T-helper 2 cell treated with Interferon-gamma antibody and Interleukin-4, amounts not matched to agents 100 ng/mL and 5 ng/mL, for 36 hours (primary cell): Measurements from ENCODE around the gene ANKRD53. TPM values are rescaled to one million over a fixed set of nuclear protein-coding genes. Genes with fewer than 3 reads are reported as not detected.
"Not testable (repeated sequence)": the region's sequence is repeated elsewhere in the genome, so short reads cannot be mapped to it uniquely, and the experiment has no call there.

Source experiments
- intact Hi-C: fragments of 100-400 bp; cut with micrococcal nuclease; formaldehyde crosslinking; loops from one replicate; pipeline ENCODE4 v1.15.1; 2023
- total RNA-seq: library from RNA; stranded (reverse); gene quantifications from 2 replicates; pipeline ENCODE4 v1.2.3, GENCODE V29; 2022

ANKRD53 gene
- total RNA-seq, 1 donor from 2014 or later = not detected

GRCh38 chr2:71003966-71004755 is 25.7 kb downstream of the ANKRD53 start:
- intact Hi-C loops = no loop called here

- intact Hi-C loops = no loop called here
Observed at GRCh38 chr2:71004857-71005256, 26.4 kb downstream of the ANKRD53 start.

DNA sequence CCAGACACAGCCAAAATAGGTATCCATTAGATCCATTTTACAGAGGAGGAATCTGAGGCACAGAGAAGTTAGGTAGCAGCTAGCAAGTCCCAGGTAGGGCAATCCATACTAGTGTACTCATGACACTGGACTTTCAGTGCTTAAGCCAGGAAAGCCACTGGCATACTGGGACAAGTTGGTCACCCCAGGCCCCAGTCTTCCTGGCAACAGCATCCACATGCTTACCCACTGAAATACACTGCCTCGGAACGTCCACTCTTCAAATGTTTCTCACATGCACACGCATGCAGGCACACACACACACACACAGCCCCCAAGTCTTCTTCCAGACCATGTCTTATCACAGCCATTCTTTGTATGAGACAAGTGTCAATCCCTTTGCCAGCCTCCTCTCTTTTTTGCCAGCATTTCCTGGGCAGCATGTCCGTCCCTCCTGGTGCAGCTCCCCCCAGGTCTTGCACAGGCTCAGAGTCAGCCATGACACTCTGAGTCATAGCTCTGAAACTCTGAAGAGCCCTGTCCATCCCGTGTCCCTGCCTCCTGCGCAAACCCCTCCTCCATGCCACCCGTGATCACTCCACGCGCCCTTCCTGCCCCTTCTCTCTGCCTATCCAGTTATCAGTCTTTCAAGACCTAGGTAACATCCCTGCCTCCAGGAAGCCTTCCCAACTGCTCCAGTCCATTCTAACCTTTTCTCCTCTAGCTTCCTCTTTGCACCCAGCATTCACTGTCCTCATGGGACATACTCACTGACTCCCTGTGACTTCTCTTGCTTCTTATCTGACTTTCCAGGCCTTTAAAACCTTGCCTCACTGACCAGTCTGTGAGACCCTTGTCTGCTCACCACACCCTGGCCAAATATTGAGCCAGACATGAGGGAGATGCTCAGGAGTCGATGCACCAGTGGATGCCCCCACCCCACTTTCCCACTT is 27.1 kb downstream of the ANKRD53 start:
- intact Hi-C loops = no loop called here

DNA sequence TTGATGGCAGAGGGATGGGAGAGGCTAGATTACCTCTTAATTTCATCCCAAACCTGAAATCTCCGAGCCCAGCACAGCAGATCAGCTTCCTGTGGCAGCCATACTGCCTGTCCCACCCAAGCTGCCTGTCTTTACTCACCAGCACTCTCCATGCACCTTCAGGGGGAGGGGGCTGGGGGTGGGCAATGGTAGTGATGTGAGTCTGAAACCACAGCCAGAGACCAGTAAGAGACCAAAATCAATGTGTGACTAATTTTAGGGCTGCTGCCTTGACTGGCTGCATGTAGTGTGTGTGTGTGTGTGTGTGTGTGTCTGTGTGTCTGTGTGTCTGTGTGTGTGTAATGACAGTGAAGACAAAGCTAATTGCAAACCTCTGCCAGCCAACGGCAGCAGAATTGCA is 27.9 kb downstream of the ANKRD53 start:
- intact Hi-C loops = no loop called here

- intact Hi-C loops = no loop called here
Observed at GRCh38 chr2:71006955-71007799, 28.7 kb downstream of the ANKRD53 start.

DNA sequence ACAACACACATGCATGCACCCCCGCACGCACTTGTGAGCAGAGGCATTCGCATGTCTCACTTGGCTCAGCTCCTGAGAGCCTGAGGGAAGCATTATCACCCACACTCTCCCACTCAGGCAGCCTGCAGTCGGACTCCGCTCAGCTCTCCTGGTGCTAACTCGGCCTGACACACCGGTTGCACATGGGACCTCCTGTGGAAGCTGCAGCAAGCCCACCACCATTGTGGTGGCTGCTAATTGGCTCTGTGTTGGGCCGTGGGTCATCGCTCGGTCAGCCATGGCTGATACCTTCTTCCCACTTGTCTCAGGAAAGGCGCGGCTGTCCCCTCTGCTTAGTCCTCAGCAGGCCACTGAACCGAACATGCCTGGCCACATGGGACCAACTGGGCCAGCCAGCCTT is 29.9 kb downstream of the ANKRD53 start:
- intact Hi-C loops = no loop called here

DNA sequence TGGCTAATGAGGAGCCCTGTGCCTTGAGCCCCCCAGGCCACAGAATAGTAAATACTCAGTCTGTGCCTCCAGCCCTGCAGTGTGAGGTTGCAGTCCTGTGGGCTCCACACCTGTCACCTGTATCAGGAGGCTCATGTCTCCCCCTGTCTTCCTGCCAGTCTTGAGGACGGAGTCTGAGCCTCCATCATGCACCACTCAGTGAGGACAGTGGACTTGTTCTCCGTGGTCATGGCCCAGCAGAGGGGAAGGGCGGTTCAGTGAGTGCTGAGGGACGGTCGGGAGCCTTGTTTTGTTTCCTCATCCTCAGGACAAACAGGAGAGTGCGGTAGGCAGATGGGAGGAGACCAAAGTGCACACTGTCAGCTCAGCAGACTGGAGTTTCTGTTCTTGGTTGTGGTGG is 33.4 kb downstream of the ANKRD53 start:
- intact Hi-C loops = not testable (repeated sequence)

DNA sequence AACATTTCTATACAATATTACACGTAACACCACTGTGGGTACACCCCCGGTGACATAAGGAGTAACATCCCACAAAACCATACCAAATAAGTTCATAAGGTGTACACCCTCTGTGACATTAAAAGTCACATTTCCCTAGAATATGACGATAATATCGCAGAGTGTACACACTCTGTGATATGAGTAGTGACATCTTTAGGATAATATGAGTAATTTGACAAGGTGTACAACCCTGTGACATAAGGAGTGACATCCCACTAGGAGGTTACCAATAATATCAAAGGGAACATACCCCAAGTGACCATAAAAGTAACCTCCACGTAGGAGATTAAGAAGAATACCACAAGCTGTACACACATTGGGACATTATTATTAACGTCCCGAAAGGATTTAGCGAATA is 40.2 kb downstream of the ANKRD53 start:
- intact Hi-C loops = no loop called here

DNA sequence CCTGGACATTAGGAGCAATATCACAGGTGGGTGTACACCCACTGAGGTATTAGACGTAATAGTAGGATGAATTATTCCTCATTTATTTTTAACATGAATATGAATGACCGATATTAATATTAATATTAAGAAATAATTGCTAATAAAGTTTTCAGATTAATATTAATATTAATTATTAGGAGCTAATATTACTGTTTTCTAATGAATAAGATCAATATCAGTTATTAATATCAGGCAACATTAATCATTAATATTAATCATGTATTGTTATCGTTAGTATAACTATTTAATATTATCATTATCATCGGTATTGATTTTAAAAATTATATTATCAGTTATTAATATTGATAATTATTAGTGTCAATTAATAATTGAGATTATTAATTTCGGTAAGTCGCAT is 41.6 kb downstream of the ANKRD53 start:
- intact Hi-C loops = not testable (repeated sequence)

DNA sequence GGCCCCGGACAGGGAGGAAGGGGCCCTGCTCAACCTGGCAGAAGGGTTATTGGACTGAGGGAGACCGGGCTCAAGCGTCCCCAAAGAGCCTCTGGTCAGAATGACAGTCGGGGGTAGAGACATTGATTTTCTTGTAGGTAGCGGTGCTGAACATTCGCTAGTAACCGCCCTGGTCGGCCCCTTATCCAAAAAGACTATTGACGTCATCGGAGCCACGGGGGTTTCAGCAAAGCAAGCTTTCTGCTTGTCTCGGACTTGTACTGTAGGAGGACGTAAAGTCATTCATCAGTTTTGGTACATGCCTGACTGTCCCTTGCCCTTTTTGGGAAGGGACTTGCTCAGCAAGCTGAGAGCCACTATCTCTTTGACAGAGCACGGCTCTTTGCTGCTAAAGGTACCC is 43.0 kb downstream of the ANKRD53 start:
- intact Hi-C loops = not testable (repeated sequence)

GRCh38 chr2:71023553-71024243 is 45.3 kb downstream of the ANKRD53 start:
- intact Hi-C loops = not testable (repeated sequence)

Other genes with a start within 250 kb of the ANKRD53 start
- 3.4 and 4.0 TPM in 2 replicates for gene ADD2, start 210.4 kb upstream of the ANKRD53 start, total RNA-seq
- not detected in 2 replicates for gene FIGLA, start 188.0 kb upstream of the ANKRD53 start, total RNA-seq
- gene CLEC4F, start 158.0 kb upstream of the ANKRD53 start, total RNA-seq = not detected in 2 replicates
- gene CD207, start 142.8 kb upstream of the ANKRD53 start, total RNA-seq = not detected in 2 replicates
- not detected in 2 replicates for gene VAX2, start 78.1 kb upstream of the ANKRD53 start, total RNA-seq
- not detected in 2 replicates for gene ATP6V1B1, start 42.7 kb upstream of the ANKRD53 start, total RNA-seq
- 49.5 and 56.1 TPM in 2 replicates for gene TEX261, start 16.2 kb downstream of the ANKRD53 start, total RNA-seq
- gene NAGK, start 90.0 kb downstream of the ANKRD53 start, total RNA-seq = 70.8 and 84.7 TPM in 2 replicates
- gene MCEE, start 151.6 kb downstream of the ANKRD53 start, total RNA-seq = 16.7 and 20.1 TPM in 2 replicates
- 39.6 and 43.1 TPM in 2 replicates for gene MPHOSPH10, start 152.0 kb downstream of the ANKRD53 start, total RNA-seq
- gene PAIP2B, start 248.5 kb downstream of the ANKRD53 start, total RNA-seq = 0.82 and 0.89 TPM in 2 replicates